Activated CD8-positive, alpha-beta memory T cell treated with anti-CD3 and anti-CD28 coated beads, Interleukin-2, amount 50 U/mL, for 1 hour (primary cell): ENCODE data around the gene ABCC4.
"Not testable (repeated sequence)": the region's sequence is repeated elsewhere in the genome, so short reads cannot be mapped to it uniquely, and the experiment has no call there.

ENCODE experiments used
- DNase-seq: peaks from one replicate; pipeline ENCODE4 v3.0.0-alpha.2; 2020; ENCODE audit errors: extremely low read depth

Gene ABCC4

GRCh38 chr13:95200386-95200957 is 100.8 kb downstream of the ABCC4 start:
- not testable (repeated sequence) for DNase-seq

GRCh38 chr13:95199896-95200295 is 101.4 kb downstream of the ABCC4 start:
- no peak for DNase-seq

- DNase-seq = not testable (repeated sequence)
Observed at GRCh38 chr13:95198606-95199005, 102.6 kb downstream of the ABCC4 start.

- no peak for DNase-seq
Observed at GRCh38 chr13:95197548-95197947, 103.7 kb downstream of the ABCC4 start.

GRCh38 chr13:95195146-95195545 is 106.1 kb downstream of the ABCC4 start:
- no peak for DNase-seq

- DNase-seq = no peak
Observed at GRCh38 chr13:95193509-95194230, 107.6 kb downstream of the ABCC4 start.

- DNase-seq = no peak
Observed at GRCh38 chr13:95192998-95193397, 108.3 kb downstream of the ABCC4 start.

- DNase-seq = not testable (repeated sequence)
Observed at GRCh38 chr13:95192564-95192945, 108.7 kb downstream of the ABCC4 start.

GRCh38 chr13:95191821-95192563 is 109.3 kb downstream of the ABCC4 start:
- DNase-seq = no peak

GRCh38 chr13:95188128-95188527 is 113.1 kb downstream of the ABCC4 start:
- DNase-seq = no peak

GRCh38 chr13:95185851-95186250 is 115.4 kb downstream of the ABCC4 start:
- DNase-seq = no peak

GRCh38 chr13:95185311-95185710 is 115.9 kb downstream of the ABCC4 start:
- DNase-seq = no peak

- no peak for DNase-seq
Observed at GRCh38 chr13:95184317-95184716, 116.9 kb downstream of the ABCC4 start.

- no peak for DNase-seq
Observed at GRCh38 chr13:95182570-95183265, 118.5 kb downstream of the ABCC4 start.

- DNase-seq = no peak
Observed at GRCh38 chr13:95181586-95181985, 119.7 kb downstream of the ABCC4 start.

GRCh38 chr13:95180513-95181245 is 120.6 kb downstream of the ABCC4 start:
- no peak for DNase-seq

- DNase-seq = no peak
Observed at GRCh38 chr13:95176611-95177259, 124.5 kb downstream of the ABCC4 start.

GRCh38 chr13:95174517-95174916 is 126.7 kb downstream of the ABCC4 start:
- no peak for DNase-seq

GRCh38 chr13:95168191-95168590 is 133.1 kb downstream of the ABCC4 start:
- no peak for DNase-seq

GRCh38 chr13:95167003-95167402 is 134.2 kb downstream of the ABCC4 start:
- DNase-seq = not testable (repeated sequence)

- DNase-seq = no peak
Observed at GRCh38 chr13:95164830-95165229, 136.4 kb downstream of the ABCC4 start.
